Heart left ventricle (tissue), 13 donors: ENCODE results near the gene ZFAND3.

ENCODE experiments used
- POLR2A ChIP-seq, 2 donors: fragments of 450-650 bp; IDR thresholded peaks; one replicate each; pipeline ENCODE4 v1.6.1; 2017; ENCODE audit warnings: antibody characterized with exemption in 2 of 2, mild to moderate bottlenecking in 2 of 2, moderate library complexity in 2 of 2
- TF ChIP-seq, protein P1 (sequence below), 12 donors: fragments of 200-600 bp; sonication (generic) in 4 of 12; IDR thresholded peaks; one replicate each; pipeline versions ENCODE4 v1.5.0 to v1.8.0; 2018 to 2022; ENCODE audit warnings: antibody characterized with exemption in 12 of 12, mild to moderate bottlenecking in 5 of 12
- donor health status: ischemic (EF 13 %, LVEDD 7.1; RV severe dilation, severe dysfunction).
- donor health status: DM: no; HTN: yes; CAD: no.
- donor health status: DM: no; HTN: no; CAD: no.
- donor health status: ischemic (EF 25% LVEDD 6.9; RV normal size, moderate dysfunction).
- donor health status: ischemic (EF 25% LVEDD 5.7; RV mildly dilated, moderate dysfunction).
- donor health status: ischemic (EF 35%, LVEDD 5.7; RV mildly dilated, moderate dysfunction).
- donor health status: nonischemic (EF 11% LVEDD 7.7; RV severe dilation, severe dysfunction).
- donor health status: DM: yes; HTN: yes; CAD: no.
- donor health status: PGD.
- donor health status: ischemic (EF 29% LVEDD 5.4; RV normal size, mild dysfunction).
- donor health status: nonischemic (EF 23%, LVEDD 6.1; RV moderate dilation, normal function).

DNA sequence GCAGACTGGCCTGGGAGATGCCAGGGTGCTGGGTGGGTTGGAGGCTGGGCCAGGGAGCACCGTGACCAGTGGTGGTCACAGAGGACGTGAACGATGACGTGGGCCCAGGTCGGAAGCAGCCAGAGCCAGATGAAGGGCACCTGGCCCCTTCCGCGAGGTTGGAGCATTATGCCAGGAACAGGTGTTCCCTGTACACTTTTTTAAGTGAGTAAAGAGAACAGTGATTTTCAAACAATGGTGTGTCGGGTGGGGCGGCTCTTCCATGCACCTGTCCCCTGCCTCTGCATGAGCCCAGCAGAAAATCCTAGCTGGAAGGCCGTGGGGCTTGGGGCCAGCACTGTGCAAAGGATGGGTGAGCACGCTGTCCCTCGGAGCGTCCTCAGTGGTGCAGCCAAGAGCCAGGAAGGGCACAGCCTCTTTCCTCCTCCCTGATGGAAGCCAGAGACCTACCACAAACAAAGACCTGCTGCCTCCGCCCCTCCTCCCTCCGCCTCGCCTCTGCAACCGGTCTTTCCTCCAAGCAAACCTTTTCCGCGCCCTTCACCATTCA is 350.5 kb downstream of the ZFAND3 start:
- TF ChIP-seq, protein P1, sequence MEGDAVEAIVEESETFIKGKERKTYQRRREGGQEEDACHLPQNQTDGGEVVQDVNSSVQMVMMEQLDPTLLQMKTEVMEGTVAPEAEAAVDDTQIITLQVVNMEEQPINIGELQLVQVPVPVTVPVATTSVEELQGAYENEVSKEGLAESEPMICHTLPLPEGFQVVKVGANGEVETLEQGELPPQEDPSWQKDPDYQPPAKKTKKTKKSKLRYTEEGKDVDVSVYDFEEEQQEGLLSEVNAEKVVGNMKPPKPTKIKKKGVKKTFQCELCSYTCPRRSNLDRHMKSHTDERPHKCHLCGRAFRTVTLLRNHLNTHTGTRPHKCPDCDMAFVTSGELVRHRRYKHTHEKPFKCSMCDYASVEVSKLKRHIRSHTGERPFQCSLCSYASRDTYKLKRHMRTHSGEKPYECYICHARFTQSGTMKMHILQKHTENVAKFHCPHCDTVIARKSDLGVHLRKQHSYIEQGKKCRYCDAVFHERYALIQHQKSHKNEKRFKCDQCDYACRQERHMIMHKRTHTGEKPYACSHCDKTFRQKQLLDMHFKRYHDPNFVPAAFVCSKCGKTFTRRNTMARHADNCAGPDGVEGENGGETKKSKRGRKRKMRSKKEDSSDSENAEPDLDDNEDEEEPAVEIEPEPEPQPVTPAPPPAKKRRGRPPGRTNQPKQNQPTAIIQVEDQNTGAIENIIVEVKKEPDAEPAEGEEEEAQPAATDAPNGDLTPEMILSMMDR (IDR thresholded peaks at IDR 0.05): no peak
- no peak for TF ChIP-seq POLR2A (IDR thresholded peaks at IDR 0.05)
